Left ventricle myocardium inferior (tissue), 1 donor: ENCODE results near the gene TMEM255B. TPM values are rescaled to one million over a fixed set of nuclear protein-coding genes. Genes with fewer than 3 reads are reported as not detected.

Experiments
- DNase-seq: peaks from one replicate; pipeline ENCODE4 v3.0.0-alpha.2; 2020
- H3K27ac ChIP-seq: fragments of 200-600 bp; replicated peaks from 2 replicates; pipeline ENCODE4 v1.8.0; 2021
- H3K27me3 ChIP-seq: fragments of 200-600 bp; 2 replicates; pipeline ENCODE4 v1.8.0; 2021; ENCODE audit warnings: low read depth
- H3K36me3 ChIP-seq: fragments of 200-600 bp; 2 replicates; pipeline ENCODE4 v1.8.0; 2021
- H3K4me1 ChIP-seq: fragments of 200-600 bp; 2 replicates; pipeline ENCODE4 v1.8.0; 2021
- H3K4me3 ChIP-seq: fragments of 200-600 bp; 2 replicates; pipeline ENCODE4 v1.8.0; 2021; ENCODE audit warnings: mild to moderate bottlenecking, moderate library complexity
- H3K9me3 ChIP-seq: fragments of 200-600 bp; replicated peaks from 2 replicates; pipeline ENCODE4 v1.8.0; 2021
- CTCF ChIP-seq: fragments of 200-600 bp; IDR thresholded peaks from 2 replicates; pipeline ENCODE4 v1.8.0; 2021; ENCODE audit warnings: antibody characterized with exemption, mild to moderate bottlenecking, borderline replicate concordance
- intact Hi-C: fragments of 100-400 bp; cut with micrococcal nuclease; formaldehyde crosslinking; loops from one replicate; pipeline ENCODE4 v1.11.0; 2022
- total RNA-seq: library from RNA; stranded (reverse); fragmentation: NEBNext Ultra II Directional; extraction: Animal tissue kit (Norgen Biotek cat#: 25700); gene quantifications from one replicate; pipeline ENCODE4 v1.2.1, GENCODE V29; 2021
- donor health status: DM: no; HTN: yes; CAD: no; lungs with severe emphysema.

The TMEM255B gene
- total RNA-seq, 1 donor from 2014 or later, result 7.7 TPM

GRCh38 chr13:113764793-113765563 is 6.0 kb downstream of the TMEM255B start:
- no peak overlapping the region for H3K27ac ChIP-seq
- intact Hi-C loops, result no loop called here
- H3K27me3 ChIP-seq, result no peaks in the 10 kb centered on the region
- no peak overlapping the region for H3K4me3 ChIP-seq
- H3K36me3 ChIP-seq, result no peaks in the 10 kb centered on the region
- H3K4me1 ChIP-seq, result peaks cover 4% of the 10 kb centered on the region
- no peaks in the 10 kb centered on the region for H3K9me3 ChIP-seq
- no peak for DNase-seq
- no peak for TF ChIP-seq CTCF

GRCh38 chr13:113765564-113765910 is 6.5 kb downstream of the TMEM255B start:
- no peaks in the 10 kb centered on the region for H3K9me3 ChIP-seq
- H3K27ac ChIP-seq, result no peak overlapping the region
- no peak overlapping the region for H3K4me3 ChIP-seq
- no peaks in the 10 kb centered on the region for H3K27me3 ChIP-seq
- intact Hi-C loops, result no loop called here
- TF ChIP-seq CTCF, result no peak
- no peaks in the 10 kb centered on the region for H3K36me3 ChIP-seq
- no peaks in the 10 kb centered on the region for H3K4me1 ChIP-seq
- no peak for DNase-seq

- Histone ChIP-seq H3K36me3 (no peaks in the 10 kb centered on the region), H3K4me3 (no peak overlapping the region), H3K9me3 (no peaks in the 10 kb centered on the region), H3K27ac (no peak overlapping the region), H3K4me1 (no peaks in the 10 kb centered on the region), H3K27me3 (no peaks in the 10 kb centered on the region)
- intact Hi-C loops, result no loop called here
- no peak for DNase-seq
- no peak for TF ChIP-seq CTCF
Observed at GRCh38 chr13:113766035-113766800, 7.2 kb downstream of the TMEM255B start.

GRCh38 chr13:113767366-113767765 is 8.3 kb downstream of the TMEM255B start:
- Histone ChIP-seq H3K4me1 (no peaks in the 10 kb centered on the region), H3K9me3 (peaks cover 11% of the 10 kb centered on the region), H3K27ac (no peak overlapping the region), H3K36me3 (no peaks in the 10 kb centered on the region), H3K4me3 (no peak overlapping the region), H3K27me3 (no peaks in the 10 kb centered on the region)
- intact Hi-C loops, result no loop called here
- TF ChIP-seq CTCF, result no peak
- DNase-seq, result no peak

- no peak overlapping the region for H3K4me3 ChIP-seq
- peaks cover 17% of the 10 kb centered on the region for H3K9me3 ChIP-seq
- H3K27me3 ChIP-seq, result no peaks in the 10 kb centered on the region
- no peak overlapping the region for H3K27ac ChIP-seq
- no peaks in the 10 kb centered on the region for H3K36me3 ChIP-seq
- TF ChIP-seq CTCF, result no peak
- DNase-seq, result no peak
- no peaks in the 10 kb centered on the region for H3K4me1 ChIP-seq
- intact Hi-C loops, result no loop called here
Observed at GRCh38 chr13:113768018-113768905, 9.2 kb downstream of the TMEM255B start.
